Smooth muscle cell (in vitro differentiated cells): ENCODE data around the gene PPARGC1A. TPM values are rescaled to one million over a fixed set of nuclear protein-coding genes. Genes with fewer than 3 reads are reported as not detected.

Experiments
- DNase-seq: peaks from one replicate; lab custom pipeline; 2025; ENCODE audit not compliant: unreplicated experiment; lab: John Stamatoyannopoulos, UW
- H2AFZ ChIP-seq: fragments of 200-600 bp; sonication (generic); 2 replicates; pipeline ENCODE4 v1.6.0; 2016; ENCODE audit warnings: antibody characterized with exemption, low read depth, mild to moderate bottlenecking
- H3F3A ChIP-seq: fragments of 200-600 bp; sonication (generic); 2 replicates; pipeline ENCODE4 v1.6.0; 2017; ENCODE audit warnings: antibody characterized with exemption, low read depth
- H3K27ac ChIP-seq: fragments of 200-600 bp; sonication (generic); 2 replicates; pipeline ENCODE4 v1.5.1; 2016; ENCODE audit warnings: low read depth, mild to moderate bottlenecking
- H3K27me3 ChIP-seq: fragments of 200-600 bp; sonication (generic); 2 replicates; pipeline ENCODE4 v1.6.1; 2016; ENCODE audit warnings: low read depth, mild to moderate bottlenecking
- H3K36me3 ChIP-seq: fragments of 200-600 bp; sonication (generic); 2 replicates; pipeline ENCODE4 v1.5.1; 2016; ENCODE audit warnings: low read depth
- H3K4me1 ChIP-seq: fragments of 200-600 bp; sonication (generic); 2 replicates; pipeline ENCODE4 v1.5.1; 2016; ENCODE audit warnings: low read depth
- H3K4me2 ChIP-seq: fragments of 200-600 bp; sonication (generic); 2 replicates; pipeline ENCODE4 v1.6.0; 2016; ENCODE audit warnings: mild to moderate bottlenecking
- H3K4me3 ChIP-seq: fragments of 200-600 bp; sonication (generic); 2 replicates; pipeline ENCODE4 v1.5.1; 2016; ENCODE audit warnings: mild to moderate bottlenecking
- H3K79me2 ChIP-seq: fragments of 200-600 bp; sonication (generic); 2 replicates; pipeline ENCODE4 v1.6.0; 2016; ENCODE audit warnings: low read depth, mild to moderate bottlenecking
- H3K9ac ChIP-seq: fragments of 200-600 bp; sonication (generic); 2 replicates; pipeline ENCODE4 v1.6.0; 2016; ENCODE audit warnings: low read depth
- H3K9me3 ChIP-seq: fragments of 200-600 bp; sonication (generic); replicated peaks from 2 replicates; pipeline ENCODE4 v1.5.1; 2016; ENCODE audit warnings: low read depth
- H4K20me1 ChIP-seq: fragments of 200-600 bp; sonication (generic); 2 replicates; pipeline ENCODE4 v1.6.0; 2016; ENCODE audit warnings: low read depth
- WGBS: methylation state at CpG from one replicate; pipeline ENCODE4 v1.1.7; 2016; ENCODE audit warnings: low lambda C conversion rate; 5-methylcytosine and 5-hydroxymethylcytosine counted together
- polyA plus RNA-seq: library from polyadenylated mRNA; unstranded; fragments of >200 nt; fragmentation: Nextera tagmentation; extraction: Ambion mirVana; gene quantifications from 2 replicates; pipeline ENCODE4 v1.2.1, GENCODE V29; 2016
- total RNA-seq: library from RNA; depleted of rRNA; stranded (reverse); fragments of >200 nt; gene quantifications from 2 replicates; pipeline ENCODE4 v1.2.3, GENCODE V29; 2014
- TF ChIP-seq, protein P1 (sequence below): fragments of 200-600 bp; sonication (generic); IDR thresholded peaks from 2 replicates; pipeline ENCODE4 v1.5.1; 2017; ENCODE audit warnings: borderline replicate concordance, mild to moderate bottlenecking, antibody characterized with exemption; ENCODE audit not compliant: insufficient read depth, poor library complexity, severe bottlenecking

Gene PPARGC1A
- total and polyA plus RNA-seq, 2 experiments from 2014 or later: 0.25 to 2.8 TPM

DNA sequence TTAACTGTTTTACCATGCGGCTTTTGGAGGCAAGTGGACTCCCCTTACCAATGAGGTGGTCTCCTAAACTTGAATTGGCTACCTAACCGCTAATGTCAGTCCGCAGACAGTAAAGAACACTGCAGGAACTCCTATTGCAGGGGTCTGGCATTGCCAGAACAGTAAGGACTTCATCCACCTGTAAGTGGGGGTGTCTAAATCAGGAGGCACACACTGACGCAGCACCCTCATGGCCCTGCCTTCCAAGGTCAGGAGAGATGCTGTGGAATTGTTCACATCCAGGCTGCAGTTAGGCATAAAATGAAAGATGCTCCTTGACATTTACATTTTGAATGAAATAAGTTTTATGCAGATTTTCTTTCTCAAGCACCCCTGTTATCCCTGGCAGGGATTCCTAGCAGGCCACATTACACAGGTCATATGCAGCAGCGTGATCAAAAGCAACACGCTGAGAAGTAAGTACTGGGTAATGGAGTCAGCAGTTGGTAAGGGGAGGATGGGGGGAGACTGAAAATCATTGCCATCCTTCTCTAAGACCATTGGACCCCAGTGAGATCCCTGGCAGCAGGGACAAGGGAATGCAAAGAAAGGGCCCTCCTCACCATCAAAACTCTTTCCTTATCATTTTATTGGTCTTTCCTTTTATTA lies 3.8 kb downstream of the PPARGC1A start:
- H3K36me3 ChIP-seq: no peaks in the 10 kb centered on the region
- no peaks in the 10 kb centered on the region for H3K79me2 ChIP-seq
- no peak overlapping the region for H3K4me2 ChIP-seq
- H3F3A ChIP-seq: peaks cover 3% of the 10 kb centered on the region
- no peak overlapping the region for H3K9ac ChIP-seq
- no peaks in the 10 kb centered on the region for H3K9me3 ChIP-seq
- H2AFZ ChIP-seq: no peak overlapping the region
- no peaks in the 10 kb centered on the region for H3K27me3 ChIP-seq
- no peaks in the 10 kb centered on the region for H4K20me1 ChIP-seq
- 83% methylated on average over 6 of the region's 6 CpGs for WGBS
- H3K27ac ChIP-seq: no peak overlapping the region
- H3K4me3 ChIP-seq: no peak overlapping the region
- TF ChIP-seq, protein P1, sequence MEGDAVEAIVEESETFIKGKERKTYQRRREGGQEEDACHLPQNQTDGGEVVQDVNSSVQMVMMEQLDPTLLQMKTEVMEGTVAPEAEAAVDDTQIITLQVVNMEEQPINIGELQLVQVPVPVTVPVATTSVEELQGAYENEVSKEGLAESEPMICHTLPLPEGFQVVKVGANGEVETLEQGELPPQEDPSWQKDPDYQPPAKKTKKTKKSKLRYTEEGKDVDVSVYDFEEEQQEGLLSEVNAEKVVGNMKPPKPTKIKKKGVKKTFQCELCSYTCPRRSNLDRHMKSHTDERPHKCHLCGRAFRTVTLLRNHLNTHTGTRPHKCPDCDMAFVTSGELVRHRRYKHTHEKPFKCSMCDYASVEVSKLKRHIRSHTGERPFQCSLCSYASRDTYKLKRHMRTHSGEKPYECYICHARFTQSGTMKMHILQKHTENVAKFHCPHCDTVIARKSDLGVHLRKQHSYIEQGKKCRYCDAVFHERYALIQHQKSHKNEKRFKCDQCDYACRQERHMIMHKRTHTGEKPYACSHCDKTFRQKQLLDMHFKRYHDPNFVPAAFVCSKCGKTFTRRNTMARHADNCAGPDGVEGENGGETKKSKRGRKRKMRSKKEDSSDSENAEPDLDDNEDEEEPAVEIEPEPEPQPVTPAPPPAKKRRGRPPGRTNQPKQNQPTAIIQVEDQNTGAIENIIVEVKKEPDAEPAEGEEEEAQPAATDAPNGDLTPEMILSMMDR: no peak
- DNase-seq: no peak
- peaks cover 22% of the 10 kb centered on the region for H3K4me1 ChIP-seq

DNA sequence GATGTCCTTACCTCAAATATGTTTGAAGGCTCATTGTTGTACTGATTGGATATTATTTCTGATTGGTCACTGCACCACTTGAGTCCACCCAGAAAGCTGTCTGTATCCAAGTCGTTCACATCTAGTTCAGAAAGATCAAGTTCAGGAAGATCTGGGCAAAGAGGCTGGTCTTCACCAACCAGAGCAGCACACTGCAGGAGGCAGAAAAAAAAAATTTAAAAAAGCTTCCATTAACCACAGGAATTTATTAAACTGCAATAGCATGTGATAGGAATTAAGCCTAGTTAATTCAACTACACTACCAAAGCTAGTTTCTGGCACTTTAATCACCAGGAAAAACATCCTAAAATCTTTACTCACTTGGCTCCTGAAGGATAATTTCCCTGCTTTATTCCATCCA lies 5.1 kb downstream of the PPARGC1A start:
- no peaks in the 10 kb centered on the region for H3K9me3 ChIP-seq
- H4K20me1 ChIP-seq: no peaks in the 10 kb centered on the region
- no peaks in the 10 kb centered on the region for H3K79me2 ChIP-seq
- H3K4me1 ChIP-seq: peaks cover 12% of the 10 kb centered on the region
- no peaks in the 10 kb centered on the region for H3K27me3 ChIP-seq
- 63% methylated on average over 1 of the region's 1 CpG for WGBS
- no peak overlapping the region for H3K9ac ChIP-seq
- H3K4me2 ChIP-seq: no peak overlapping the region
- H3K36me3 ChIP-seq: no peaks in the 10 kb centered on the region
- no peak overlapping the region for H2AFZ ChIP-seq
- H3K27ac ChIP-seq: no peak overlapping the region
- DNase-seq: no peak
- H3K4me3 ChIP-seq: no peak overlapping the region
- peaks cover 3% of the 10 kb centered on the region for H3F3A ChIP-seq
- TF ChIP-seq, protein P1: no peak

DNA sequence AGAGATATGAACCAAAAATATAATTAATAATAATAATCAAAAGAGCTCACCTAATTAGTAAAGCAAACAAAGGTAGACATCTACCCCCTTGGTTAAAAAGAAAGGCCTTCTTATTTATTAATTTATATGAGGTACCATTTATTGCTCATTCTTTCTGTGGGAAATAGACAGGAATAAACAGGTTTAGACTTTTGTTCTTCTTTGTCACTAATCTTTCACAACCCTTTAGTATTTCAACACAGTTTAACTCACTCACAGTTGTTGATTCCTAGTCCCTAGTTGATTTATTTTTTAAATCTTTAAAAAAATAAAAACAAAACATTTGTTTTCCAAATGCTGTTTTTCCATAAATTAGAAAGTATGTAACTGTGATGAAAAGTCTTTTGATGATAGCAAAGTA lies 5.6 kb downstream of the PPARGC1A start:
- Histone ChIP-seq H3K36me3 (no peaks in the 10 kb centered on the region), H2AFZ (no peak overlapping the region), H3K4me1 (peaks cover 8% of the 10 kb centered on the region), H3K27me3 (no peaks in the 10 kb centered on the region), H3K9ac (no peak overlapping the region), H3K27ac (no peak overlapping the region), H3F3A (peaks cover 3% of the 10 kb centered on the region), H3K4me3 (no peak overlapping the region), H4K20me1 (no peaks in the 10 kb centered on the region), H3K4me2 (no peak overlapping the region), H3K9me3 (no peaks in the 10 kb centered on the region), H3K79me2 (no peaks in the 10 kb centered on the region)
- no peak for DNase-seq
- TF ChIP-seq, protein P1: no peak

DNA sequence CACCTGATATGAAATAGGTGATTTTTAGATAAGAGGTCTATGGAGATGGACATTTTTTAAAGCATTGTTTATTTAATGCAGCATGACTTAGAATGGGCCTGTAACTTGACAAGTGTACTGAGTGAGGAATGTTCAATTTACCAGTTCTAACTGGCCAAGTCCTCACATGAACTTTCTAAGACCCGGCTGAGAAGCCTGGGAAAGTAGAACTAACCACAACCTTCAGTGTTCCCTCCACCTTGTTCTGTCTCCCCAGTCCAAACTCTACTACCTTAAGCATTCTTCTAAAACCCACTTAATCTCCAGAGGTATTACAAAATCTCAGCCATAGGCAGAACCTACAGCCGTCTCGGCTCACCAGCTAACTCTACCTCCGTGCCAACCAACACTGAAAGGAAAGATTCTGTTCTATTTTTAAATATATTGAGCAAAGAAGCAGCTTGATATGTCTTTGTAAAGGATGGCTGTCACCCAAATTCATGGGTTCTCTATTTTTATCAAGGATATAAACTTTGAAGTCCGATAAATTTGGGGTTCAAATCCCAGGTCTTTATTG lies 6.8 kb downstream of the PPARGC1A start:
- H3K27ac ChIP-seq: no peak overlapping the region
- H3K79me2 ChIP-seq: no peaks in the 10 kb centered on the region
- peaks cover 9% of the 10 kb centered on the region for H3K4me1 ChIP-seq
- no peaks in the 10 kb centered on the region for H3K9me3 ChIP-seq
- TF ChIP-seq, protein P1: no peak
- no peak overlapping the region for H3K9ac ChIP-seq
- H4K20me1 ChIP-seq: no peaks in the 10 kb centered on the region
- no peaks in the 10 kb centered on the region for H3K36me3 ChIP-seq
- H3K4me2 ChIP-seq: no peak overlapping the region
- no peaks in the 10 kb centered on the region for H3K27me3 ChIP-seq
- H3F3A ChIP-seq: peaks cover 8% of the 10 kb centered on the region
- DNase-seq: no peak
- H3K4me3 ChIP-seq: no peak overlapping the region
- WGBS: 88% methylated on average over 5 of the region's 5 CpGs
- H2AFZ ChIP-seq: no peak overlapping the region
